WI38 (cell line): ENCODE results near the gene SH2D6.

Experiments used
- H3K4me3 ChIP-seq: 2 replicates; pipeline ENCODE4 v1.5.1; 2011; ENCODE audit warnings: low read depth, mild to moderate bottlenecking, control low read depth, low read length
- TF ChIP-seq, protein P1 (sequence below): IDR thresholded peaks from 2 replicates; pipeline ENCODE4 v1.5.1; 2012; ENCODE audit warnings: low read depth, mild to moderate bottlenecking, control low read depth, low read length

Gene SH2D6

GRCh38 chr2:85393836-85394235 lies 24.7 kb upstream of the SH2D6 start:
- H3K4me3 ChIP-seq: no peak overlapping the region
- TF ChIP-seq, protein P1, sequence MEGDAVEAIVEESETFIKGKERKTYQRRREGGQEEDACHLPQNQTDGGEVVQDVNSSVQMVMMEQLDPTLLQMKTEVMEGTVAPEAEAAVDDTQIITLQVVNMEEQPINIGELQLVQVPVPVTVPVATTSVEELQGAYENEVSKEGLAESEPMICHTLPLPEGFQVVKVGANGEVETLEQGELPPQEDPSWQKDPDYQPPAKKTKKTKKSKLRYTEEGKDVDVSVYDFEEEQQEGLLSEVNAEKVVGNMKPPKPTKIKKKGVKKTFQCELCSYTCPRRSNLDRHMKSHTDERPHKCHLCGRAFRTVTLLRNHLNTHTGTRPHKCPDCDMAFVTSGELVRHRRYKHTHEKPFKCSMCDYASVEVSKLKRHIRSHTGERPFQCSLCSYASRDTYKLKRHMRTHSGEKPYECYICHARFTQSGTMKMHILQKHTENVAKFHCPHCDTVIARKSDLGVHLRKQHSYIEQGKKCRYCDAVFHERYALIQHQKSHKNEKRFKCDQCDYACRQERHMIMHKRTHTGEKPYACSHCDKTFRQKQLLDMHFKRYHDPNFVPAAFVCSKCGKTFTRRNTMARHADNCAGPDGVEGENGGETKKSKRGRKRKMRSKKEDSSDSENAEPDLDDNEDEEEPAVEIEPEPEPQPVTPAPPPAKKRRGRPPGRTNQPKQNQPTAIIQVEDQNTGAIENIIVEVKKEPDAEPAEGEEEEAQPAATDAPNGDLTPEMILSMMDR: no peak

GRCh38 chr2:85394261-85394681 lies 24.2 kb upstream of the SH2D6 start:
- TF ChIP-seq, protein P1: no peak
- H3K4me3 ChIP-seq: no peak overlapping the region

GRCh38 chr2:85394976-85395375 lies 23.5 kb upstream of the SH2D6 start:
- H3K4me3 ChIP-seq: no peak overlapping the region
- TF ChIP-seq, protein P1: no peak

DNA sequence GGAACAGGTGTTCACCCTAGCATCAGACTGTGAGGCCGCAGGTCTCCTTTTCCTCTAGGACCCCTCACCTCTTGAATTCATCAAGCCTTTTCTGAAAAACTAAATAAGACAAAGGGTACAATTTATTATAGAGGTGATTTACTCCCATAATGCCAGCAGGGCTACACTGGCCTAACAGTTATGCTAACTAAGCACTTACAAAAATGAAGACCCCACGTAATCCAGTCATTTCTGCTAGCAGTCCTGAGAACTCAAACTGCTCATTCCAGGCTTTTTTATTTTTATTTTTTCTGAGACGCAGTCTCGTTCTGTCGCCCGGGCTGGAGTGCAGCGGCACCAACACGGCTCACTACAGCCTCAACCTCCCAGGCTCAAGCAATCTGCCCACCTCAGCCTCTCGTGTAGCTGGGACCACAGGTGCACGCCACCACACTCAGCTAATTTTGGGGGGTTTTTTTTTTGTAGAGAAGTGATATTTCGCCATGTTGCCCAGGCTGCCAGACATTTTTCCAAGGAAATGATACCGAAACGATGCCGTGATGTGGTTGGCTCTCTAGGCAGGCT lies 22.5 kb upstream of the SH2D6 start:
- H3K4me3 ChIP-seq: no peak overlapping the region
- TF ChIP-seq, protein P1: no peak

- no peak overlapping the region for H3K4me3 ChIP-seq
- TF ChIP-seq, protein P1: no peak
These were observed 21.7 kb upstream of the SH2D6 start for GRCh38 chr2:85396531-85397470.

DNA sequence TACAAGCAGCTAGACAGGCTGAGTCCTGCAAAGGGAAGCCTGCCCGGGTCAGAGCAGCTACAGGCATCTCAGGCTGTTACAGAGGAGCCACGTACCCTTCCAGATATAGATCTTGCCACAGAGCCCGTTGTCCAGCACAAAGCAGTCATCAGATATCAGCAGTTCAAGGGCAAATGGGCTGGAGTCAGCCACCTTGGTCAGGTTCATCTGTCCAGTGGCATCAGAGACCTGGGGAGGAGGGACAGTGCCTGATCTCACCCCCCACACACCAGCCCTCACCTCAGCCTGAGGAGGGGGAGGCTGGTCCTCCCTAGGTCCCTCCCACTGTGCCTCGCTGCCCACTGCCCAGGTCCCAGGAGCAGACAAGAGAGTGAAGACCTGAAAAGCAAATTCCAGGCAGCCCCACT lies 20.6 kb upstream of the SH2D6 start:
- TF ChIP-seq, protein P1: no peak
- no peak overlapping the region for H3K4me3 ChIP-seq
